GM23248 (cell line): ENCODE results near the gene LMBR1L. TPM values are rescaled to one million over a fixed set of nuclear protein-coding genes. Genes with fewer than 3 reads are reported as not detected.

Source experiments
- DNase-seq: peaks from one replicate; pipeline ENCODE4 v3.0.0-alpha.2; 2015
- H2AFZ ChIP-seq: fragments of 200-600 bp; sonication (generic); 2 replicates; pipeline ENCODE4 v1.6.1; 2016; ENCODE audit warnings: antibody characterized with exemption
- H3F3A ChIP-seq: fragments of 200-600 bp; sonication (generic); 2 replicates; pipeline ENCODE4 v1.6.1; 2016; ENCODE audit warnings: mild to moderate bottlenecking, antibody characterized with exemption, mixed run types; ENCODE audit not compliant: insufficient read depth
- H3K27ac ChIP-seq: fragments of 200-600 bp; sonication (generic); 2 replicates; pipeline ENCODE4 v1.5.1; 2016; ENCODE audit warnings: mild to moderate bottlenecking
- H3K27me3 ChIP-seq: fragments of 200-600 bp; sonication (generic); replicated peaks from 2 replicates; pipeline ENCODE4 v1.6.1; 2016; ENCODE audit warnings: mild to moderate bottlenecking; ENCODE audit not compliant: insufficient read depth
- H3K36me3 ChIP-seq: fragments of 200-600 bp; sonication (generic); 2 replicates; pipeline ENCODE4 v1.6.1; 2016; ENCODE audit warnings: low read depth, mild to moderate bottlenecking
- H3K4me1 ChIP-seq: fragments of 200-600 bp; sonication (generic); 2 replicates; pipeline ENCODE4 v1.6.1; 2016; ENCODE audit warnings: mild to moderate bottlenecking; ENCODE audit not compliant: insufficient read depth
- H3K4me2 ChIP-seq: fragments of 200-600 bp; sonication (generic); one replicate; pipeline ENCODE4 v1.6.1; 2016; ENCODE audit warnings: mild to moderate bottlenecking; ENCODE audit not compliant: unreplicated experiment
- H3K4me3 ChIP-seq: fragments of 200-600 bp; sonication (generic); 2 replicates; pipeline ENCODE4 v1.5.1; 2016; ENCODE audit warnings: mild to moderate bottlenecking
- H3K79me2 ChIP-seq: fragments of 200-600 bp; sonication (generic); 2 replicates; pipeline ENCODE4 v1.6.1; 2016; ENCODE audit warnings: mild to moderate bottlenecking; ENCODE audit not compliant: insufficient read depth
- H3K9ac ChIP-seq: fragments of 200-600 bp; sonication (generic); 2 replicates; pipeline ENCODE4 v1.6.1; 2016; ENCODE audit warnings: mild to moderate bottlenecking
- H3K9me2 ChIP-seq: fragments of 200-600 bp; sonication (generic); 2 replicates; pipeline ENCODE4 v1.6.1; 2016; ENCODE audit warnings: mixed run types, mild to moderate bottlenecking, moderate library complexity; ENCODE audit not compliant: insufficient read depth
- H3K9me3 ChIP-seq: fragments of 200-600 bp; sonication (generic); one replicate; pipeline ENCODE4 v1.6.1; 2017; ENCODE audit warnings: low read depth
- H4K20me1 ChIP-seq: fragments of 200-600 bp; sonication (generic); 2 replicates; pipeline ENCODE4 v1.6.0; 2016; ENCODE audit not compliant: insufficient read depth
- EZH2 ChIP-seq: fragments of 200-600 bp; sonication (generic); IDR thresholded peaks from 2 replicates; pipeline ENCODE4 v1.6.1; 2018; ENCODE audit warnings: antibody characterized with exemption, mild to moderate bottlenecking; ENCODE audit not compliant: insufficient read depth, poor library complexity, severe bottlenecking
- EZH2phosphoT487 ChIP-seq: fragments of 200-600 bp; sonication (generic); IDR thresholded peaks from 2 replicates; pipeline ENCODE4 v1.6.1; 2018; ENCODE audit warnings: antibody characterized with exemption, moderate library complexity, mild to moderate bottlenecking, low read depth; ENCODE audit not compliant: insufficient read depth
- WGBS, 2 experiments: methylation state at CpG; one replicate each; pipeline ENCODE4 v1.1.6; 2015 to 2017; ENCODE audit warnings: low lambda C conversion rate in 2 of 2, low coverage in 1 of 2; ENCODE audit errors: missing lambda C conversion rate in 2 of 2; 5-methylcytosine and 5-hydroxymethylcytosine counted together
- in situ Hi-C: fragments of 300-500 bp; cut with MboI; formaldehyde crosslinking; loops from 2 replicates; pipeline ENCODE4 v1.15.0; 2020
- polyA plus RNA-seq: library from polyadenylated mRNA; unstranded; fragments of >200 nt; fragmentation: Nextera tagmentation; extraction: Ambion mirVana; gene quantifications from 2 replicates; pipeline ENCODE4 v1.2.1, GENCODE V29; 2016
- total RNA-seq: library from RNA; depleted of rRNA; stranded (reverse); fragments of >200 nt; shearing (Covaris generic); gene quantifications from 2 replicates; pipeline ENCODE4 v1.2.3, GENCODE V29; 2014

Gene LMBR1L
- total and polyA plus RNA-seq, 2 experiments from 2014 or later, result 31.6 to 62.9 TPM

GRCh38 chr12:49054524-49054923, 56.1 kb downstream of the LMBR1L start:
- H3K4me2 ChIP-seq, result no peak overlapping the region
- H2AFZ ChIP-seq, result no peak overlapping the region
- H4K20me1 ChIP-seq, result peaks cover 24% of the 10 kb centered on the region
- H3K79me2 ChIP-seq, result peaks cover 98% of the 10 kb centered on the region
- H3K9me2 ChIP-seq, result no peaks in the 10 kb centered on the region
- WGBS, 2 experiments, result 74 to 81% methylated on average over 10 of the region's 10 CpGs
- H3K9ac ChIP-seq, result no peak overlapping the region
- no peak overlapping the region for H3K4me3 ChIP-seq
- in situ Hi-C loops, result no loop called here
- peaks cover 20% of the 10 kb centered on the region; the same call in 1 of the 2 replicates for H3F3A ChIP-seq
- peaks cover 11% of the 10 kb centered on the region; the same call in 1 of the 2 replicates for H3K36me3 ChIP-seq
- no peak overlapping the region for H3K27ac ChIP-seq
- no peaks in the 10 kb centered on the region for H3K9me3 ChIP-seq
- TF ChIP-seq EZH2, result no peak
- TF ChIP-seq EZH2phosphoT487, result no peak
- no peak for DNase-seq
- peaks cover 31% of the 10 kb centered on the region for H3K4me1 ChIP-seq
- no peaks in the 10 kb centered on the region for H3K27me3 ChIP-seq

- Histone ChIP-seq H3K4me1 (peaks cover 31% of the 10 kb centered on the region), H3K36me3 (peaks cover 16% of the 10 kb centered on the region; the same call in 1 of the 2 replicates), H3K9me2 (no peaks in the 10 kb centered on the region), H4K20me1 (peaks cover 24% of the 10 kb centered on the region), H2AFZ (no peak overlapping the region), H3K9ac (no peak overlapping the region), H3K27me3 (no peaks in the 10 kb centered on the region), H3K79me2 (peaks cover 98% of the 10 kb centered on the region), H3F3A (peaks cover 20% of the 10 kb centered on the region; the same call in 1 of the 2 replicates), H3K4me3 (no peak overlapping the region), H3K4me2 (no peak overlapping the region), H3K9me3 (no peaks in the 10 kb centered on the region), H3K27ac (no peak overlapping the region)
- TF ChIP-seq EZH2phosphoT487 (no peak), EZH2 (no peak)
- in situ Hi-C loops, result no loop called here
- DNase-seq, result no peak
- WGBS, 2 experiments, result 92 to 94% methylated on average over 5 of the region's 5 CpGs
Observed at GRCh38 chr12:49054096-49054495, 56.6 kb downstream of the LMBR1L start.

GRCh38 chr12:49052451-49053208, 58.0 kb downstream of the LMBR1L start:
- peaks cover 16% of the 10 kb centered on the region for H4K20me1 ChIP-seq
- no peaks in the 10 kb centered on the region for H3K9me2 ChIP-seq
- H3K27ac ChIP-seq, result no peak overlapping the region
- TF ChIP-seq EZH2phosphoT487 (no peak), EZH2 (no peak)
- H3K4me3 ChIP-seq, result no peak overlapping the region
- H3F3A ChIP-seq, result peaks cover 11% of the 10 kb centered on the region; the same call in 1 of the 2 replicates
- H3K79me2 ChIP-seq, result peaks cover 98% of the 10 kb centered on the region
- H3K4me2 ChIP-seq, result no peak overlapping the region
- H2AFZ ChIP-seq, result no peak overlapping the region
- H3K27me3 ChIP-seq, result no peaks in the 10 kb centered on the region
- in situ Hi-C loops, result no loop called here
- H3K36me3 ChIP-seq, result peaks cover 30% of the 10 kb centered on the region
- H3K4me1 ChIP-seq, result peaks cover 27% of the 10 kb centered on the region
- 74 to 76% methylated on average over 16 of the region's 16 CpGs for WGBS, 2 experiments
- no peak overlapping the region for H3K9ac ChIP-seq
- no peaks in the 10 kb centered on the region for H3K9me3 ChIP-seq
- no peak for DNase-seq

GRCh38 chr12:49051777-49052438, 58.7 kb downstream of the LMBR1L start:
- in situ Hi-C loops, result no loop called here
- peaks cover 16% of the 10 kb centered on the region for H4K20me1 ChIP-seq
- H3K4me3 ChIP-seq, result no peak overlapping the region
- WGBS, 2 experiments, result 90 to 91% methylated on average over 16 to 20 of the region's 20 CpGs
- H3K9me3 ChIP-seq, result no peaks in the 10 kb centered on the region
- peaks cover 32% of the 10 kb centered on the region for H3K36me3 ChIP-seq
- H3K79me2 ChIP-seq, result peaks cover 95% of the 10 kb centered on the region
- peaks cover 7% of the 10 kb centered on the region; the same call in 1 of the 2 replicates for H3F3A ChIP-seq
- H3K9ac ChIP-seq, result no peak overlapping the region
- no peak overlapping the region for H2AFZ ChIP-seq
- H3K4me2 ChIP-seq, result no peak overlapping the region
- no peak for TF ChIP-seq EZH2
- TF ChIP-seq EZH2phosphoT487, result no peak
- H3K27me3 ChIP-seq, result no peaks in the 10 kb centered on the region
- no peak for DNase-seq
- no peak overlapping the region for H3K27ac ChIP-seq
- H3K9me2 ChIP-seq, result no peaks in the 10 kb centered on the region
- H3K4me1 ChIP-seq, result peaks cover 20% of the 10 kb centered on the region
